Activated CD4-positive, alpha-beta memory T cell treated with anti-CD3 and anti-CD28 coated beads, Interleukin-2, amount 10 ng/mL, durations not matched to agents 7 days and 5 days (primary cell): ENCODE results near the gene GNS. TPM values are rescaled to one million over a fixed set of nuclear protein-coding genes. Genes with fewer than 3 reads are reported as not detected.

Source experiments
- CTCF ChIA-PET: fragments of 350-600 bp; sonication (Branson Sonifier 250); formaldehyde crosslinking; loops from one replicate; lab custom pipeline; 2021; ENCODE audit warnings: antibody characterized with exemption, inconsistent platforms; lab: Charles Lee
- POLR2A ChIA-PET: fragments of 350-600 bp; sonication (Branson Sonifier 250); formaldehyde crosslinking; loops from one replicate; lab custom pipeline; 2021; ENCODE audit warnings: antibody characterized with exemption; lab: Charles Lee
- DNase-seq: peaks from one replicate; pipeline ENCODE4 v3.0.0-alpha.2; 2020
- H3K27ac Mint-ChIP-seq: one replicate; pipeline ENCODE4 v1.8.0; 2021; ENCODE audit warnings: mild to moderate bottlenecking, mixed read lengths
- H3K27me3 Mint-ChIP-seq: one replicate; pipeline ENCODE4 v1.8.0; 2021; ENCODE audit warnings: mixed read lengths
- H3K36me3 Mint-ChIP-seq: one replicate; pipeline ENCODE4 v1.8.0; 2021; ENCODE audit warnings: low read depth, mixed read lengths
- H3K4me1 Mint-ChIP-seq: one replicate; pipeline ENCODE4 v1.8.0; 2021; ENCODE audit warnings: mixed read lengths
- H3K4me3 Mint-ChIP-seq: one replicate; pipeline ENCODE4 v1.8.0; 2021; ENCODE audit warnings: mild to moderate bottlenecking, mixed read lengths
- H3K9me3 Mint-ChIP-seq: one replicate; pipeline ENCODE4 v1.8.0; 2021; ENCODE audit warnings: mixed read lengths
- total RNA-seq, 2 experiments: library from RNA; stranded (reverse); gene quantifications; one replicate each; pipeline ENCODE4 v1.2.3, GENCODE V29; 2021

The GNS gene
- total RNA-seq, 2 experiments from 2014 or later, result 39.0 to 40.1 TPM

DNA sequence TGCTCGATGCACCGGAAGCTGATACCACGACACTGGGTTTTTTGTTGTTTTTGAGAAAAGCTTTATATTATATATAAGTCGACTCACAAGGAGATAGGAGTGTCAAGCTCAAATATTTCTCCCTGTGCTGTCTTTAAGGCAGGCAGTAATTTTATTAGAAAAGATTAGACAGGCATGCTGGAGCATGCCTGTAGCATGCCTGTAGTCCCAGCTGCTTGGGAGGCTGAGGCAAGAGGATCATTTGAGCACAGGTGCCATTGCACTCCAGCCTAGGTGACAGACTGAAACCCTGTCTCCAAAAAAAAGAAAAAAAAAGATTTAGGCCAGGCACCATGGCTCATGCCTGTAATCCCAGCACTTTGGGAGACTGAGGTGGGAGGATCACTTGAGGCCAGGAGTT is 51.8 kb downstream of the GNS start:
- POLR2A ChIA-PET, result interaction anchor here (1.0 to 1.4 kb wide), 4 partner anchors 9 to 248 kb away, joined by 3 to 4 read pairs (median 3); no protein-coding TSS in a partner anchor
- H3K27me3 Mint-ChIP-seq, result no peaks in the 10 kb centered on the region
- no peak for DNase-seq
- CTCF ChIA-PET, result interaction anchor here (1.6 to 3.2 kb wide), 2 partner anchors 9 to 158 kb away, joined by 5 to 10 read pairs; no protein-coding TSS in a partner anchor
- H3K27ac Mint-ChIP-seq, result no peak overlapping the region
- H3K4me3 Mint-ChIP-seq, result no peak overlapping the region
- peaks cover 12% of the 10 kb centered on the region for H3K36me3 Mint-ChIP-seq
- no peaks in the 10 kb centered on the region for H3K4me1 Mint-ChIP-seq
- H3K9me3 Mint-ChIP-seq, result no peaks in the 10 kb centered on the region

DNA sequence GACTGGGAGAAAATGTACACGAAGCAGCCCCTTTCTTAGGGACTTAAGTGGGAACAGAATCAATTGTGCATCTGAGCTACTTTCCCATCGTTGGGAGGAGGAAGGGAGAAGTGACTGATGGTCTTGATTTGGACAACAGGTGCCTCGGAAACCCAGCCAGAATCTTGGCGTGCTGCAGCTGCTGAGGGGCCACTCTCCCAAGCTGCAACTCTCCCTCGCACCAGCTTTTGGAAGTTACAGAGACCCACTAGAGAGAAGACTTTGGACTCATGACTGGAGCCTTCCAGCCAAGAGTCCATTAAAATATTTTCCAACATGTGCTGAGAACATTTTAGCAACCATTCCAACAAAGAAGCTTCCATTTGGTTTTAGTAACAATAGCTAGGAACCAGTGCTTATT is 52.3 kb downstream of the GNS start:
- Mint-ChIP-seq H3K27me3 (no peaks in the 10 kb centered on the region), H3K36me3 (peaks cover 14% of the 10 kb centered on the region), H3K27ac (no peak overlapping the region), H3K9me3 (no peaks in the 10 kb centered on the region), H3K4me1 (peaks cover 3% of the 10 kb centered on the region), H3K4me3 (no peak overlapping the region)
- DNase-seq, result no peak
- ChIA-PET POLR2A (interaction anchor here (1.0 to 1.4 kb wide), 3 partner anchors 9 to 248 kb away, joined by 3 to 4 read pairs (median 3); no protein-coding TSS in a partner anchor), CTCF (interaction anchor here (0.8 to 3.2 kb wide), 3 partner anchors 9 to 157 kb away, joined by 3 to 10 read pairs (median 5); no protein-coding TSS in a partner anchor)

DNA sequence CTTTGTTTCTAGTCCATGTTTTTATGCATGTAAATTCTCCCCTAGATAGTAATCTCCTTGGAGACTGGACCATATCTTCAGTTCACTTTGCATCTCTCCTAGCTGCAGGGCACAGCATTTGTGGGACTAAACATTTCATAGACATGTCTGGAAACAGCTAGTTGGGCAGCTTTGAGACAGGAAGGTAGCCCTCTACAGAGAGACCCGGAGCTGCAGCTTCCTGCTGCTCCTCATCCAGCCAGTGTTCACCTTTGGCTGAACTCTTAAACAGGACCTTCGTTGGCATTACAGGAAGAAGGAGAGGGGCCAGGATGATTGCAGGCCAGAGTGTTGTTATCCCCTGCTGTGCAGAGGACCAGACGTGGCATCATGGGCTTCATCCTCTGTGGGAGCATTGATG is 52.9 kb downstream of the GNS start:
- Mint-ChIP-seq H3K4me1 (peaks cover 6% of the 10 kb centered on the region), H3K27me3 (no peaks in the 10 kb centered on the region), H3K27ac (no peak overlapping the region), H3K9me3 (no peaks in the 10 kb centered on the region), H3K4me3 (no peak overlapping the region), H3K36me3 (peaks cover 13% of the 10 kb centered on the region)
- no peak for DNase-seq
- CTCF ChIA-PET, result interaction anchor here (0.7 to 3.2 kb wide), 4 partner anchors 8 to 157 kb away, joined by 3 to 10 read pairs (median 4); no protein-coding TSS in a partner anchor
- POLR2A ChIA-PET, result interaction anchor here (1.0 to 1.4 kb wide), 3 partner anchors 9 to 247 kb away, joined by 3 to 4 read pairs (median 3); no protein-coding TSS in a partner anchor

DNA sequence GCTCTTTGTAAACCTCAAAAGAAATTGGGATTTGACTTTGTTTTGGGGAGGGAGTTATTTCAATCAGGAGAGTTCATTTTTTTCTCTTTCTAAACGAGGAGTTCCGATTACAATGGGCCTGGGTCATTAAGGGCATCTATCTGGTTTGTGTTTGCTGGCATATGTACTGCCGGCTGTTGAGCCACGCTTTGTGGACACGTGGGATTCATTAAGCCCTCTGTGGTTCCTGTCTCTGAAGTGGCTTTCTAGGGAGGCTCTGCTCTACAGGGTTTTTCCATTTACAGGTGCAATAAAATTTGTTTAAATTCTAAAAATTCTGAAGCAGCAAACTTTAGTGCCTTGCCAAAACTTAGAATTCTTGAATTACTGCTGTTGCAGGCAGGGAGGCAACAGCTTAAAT is 57.9 kb downstream of the GNS start:
- POLR2A ChIA-PET, result interaction anchor here (0.6 to 2.0 kb wide), 4 partner anchors 15 to 92 kb away, joined by 3 to 7 read pairs (median 4); no protein-coding TSS in a partner anchor
- peak overlapping the region; percentile 69 for H3K27ac Mint-ChIP-seq

DNA sequence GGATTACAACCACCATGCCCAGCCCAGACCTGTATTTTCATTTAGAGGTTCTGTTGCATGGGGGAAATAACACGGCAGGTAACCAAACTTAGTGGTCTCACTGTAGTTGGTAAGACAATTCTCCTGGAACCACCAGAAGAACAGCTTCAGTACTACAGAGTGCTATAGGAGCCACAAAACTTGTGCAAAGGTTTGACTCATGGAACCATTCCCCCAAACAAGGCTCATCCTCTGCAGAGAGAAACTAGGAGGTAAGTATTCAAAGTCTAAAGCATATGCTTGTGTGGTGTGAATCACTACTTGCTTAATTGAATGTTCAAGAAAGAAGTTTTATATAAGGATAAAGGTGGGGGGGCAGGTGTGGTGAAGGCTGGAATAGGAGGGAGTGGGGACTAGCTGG is 58.7 kb downstream of the GNS start:
- no peak for DNase-seq

More for the DNA sequence above, 57.9 kb downstream of the GNS start:
- Mint-ChIP-seq H3K36me3 (peaks cover 37% of the 10 kb centered on the region), H3K27me3 (no peaks in the 10 kb centered on the region), H3K4me1 (peaks cover 39% of the 10 kb centered on the region), H3K4me3 (no peak overlapping the region), H3K9me3 (no peaks in the 10 kb centered on the region)
- CTCF ChIA-PET, result interaction anchor here (0.6 to 1.5 kb wide), 5 partner anchors 11 to 151 kb away, joined by 3 to 16 read pairs (median 4); no protein-coding TSS in a partner anchor
- no peak for DNase-seq

DNA sequence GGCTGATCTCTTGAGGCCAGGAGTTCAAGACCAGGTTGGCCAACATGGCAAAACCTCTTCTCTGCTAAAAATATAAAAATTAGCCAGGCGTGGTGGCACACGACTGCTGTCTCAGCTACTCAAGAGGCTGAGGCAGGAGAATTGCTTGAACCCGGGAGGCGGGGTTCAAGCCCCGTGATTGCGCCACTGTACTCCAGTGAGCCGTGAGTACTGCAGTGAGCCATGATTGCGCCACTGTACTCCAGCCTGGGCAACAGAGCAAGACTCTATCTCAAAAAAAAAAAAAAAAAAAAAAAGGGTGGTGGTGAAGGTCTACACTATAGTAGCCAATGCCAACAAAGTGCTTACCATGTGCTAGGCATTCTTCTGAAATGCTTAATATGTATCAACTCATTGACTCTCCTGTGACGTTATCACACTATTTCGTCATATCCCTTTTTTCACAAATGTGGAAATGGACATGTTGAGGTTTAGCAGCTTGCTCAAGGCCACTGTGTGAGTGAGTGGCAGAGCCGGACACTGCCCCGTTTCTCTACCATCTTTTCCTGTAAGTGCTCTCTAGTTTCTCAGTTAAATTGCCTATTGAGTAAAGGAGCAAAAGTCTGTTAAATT is 59.6 kb downstream of the GNS start:
- Mint-ChIP-seq H3K4me1 (peaks cover 53% of the 10 kb centered on the region), H3K4me3 (no peak overlapping the region), H3K27ac (no peak overlapping the region), H3K9me3 (no peaks in the 10 kb centered on the region), H3K27me3 (no peaks in the 10 kb centered on the region), H3K36me3 (peaks cover 47% of the 10 kb centered on the region)
- CTCF ChIA-PET, result interaction anchor here (1.0 to 5.6 kb wide), 2 partner anchors 15 to 150 kb away, joined by 4 to 118 read pairs; no protein-coding TSS in a partner anchor
- no peak for DNase-seq
- POLR2A ChIA-PET, result interaction anchor here (1.2 to 2.0 kb wide), 2 partner anchors 16 to 20 kb away, joined by 5 to 7 read pairs; no protein-coding TSS in a partner anchor

More for the DNA sequence above, 58.7 kb downstream of the GNS start:
- Mint-ChIP-seq H3K36me3 (peaks cover 40% of the 10 kb centered on the region), H3K4me3 (no peak overlapping the region), H3K4me1 (peaks cover 47% of the 10 kb centered on the region), H3K27ac (peak overlapping the region; percentile 69), H3K9me3 (no peaks in the 10 kb centered on the region), H3K27me3 (no peaks in the 10 kb centered on the region)
- ChIA-PET CTCF (interaction anchor here (0.6 to 1.5 kb wide), 4 partner anchors 10 to 151 kb away, joined by 3 to 16 read pairs (median 4); no protein-coding TSS in a partner anchor), POLR2A (interaction anchor here (0.6 to 2.0 kb wide), 7 partner anchors 15 to 141 kb away, joined by 3 to 7 read pairs (median 3); no protein-coding TSS in a partner anchor)

DNA sequence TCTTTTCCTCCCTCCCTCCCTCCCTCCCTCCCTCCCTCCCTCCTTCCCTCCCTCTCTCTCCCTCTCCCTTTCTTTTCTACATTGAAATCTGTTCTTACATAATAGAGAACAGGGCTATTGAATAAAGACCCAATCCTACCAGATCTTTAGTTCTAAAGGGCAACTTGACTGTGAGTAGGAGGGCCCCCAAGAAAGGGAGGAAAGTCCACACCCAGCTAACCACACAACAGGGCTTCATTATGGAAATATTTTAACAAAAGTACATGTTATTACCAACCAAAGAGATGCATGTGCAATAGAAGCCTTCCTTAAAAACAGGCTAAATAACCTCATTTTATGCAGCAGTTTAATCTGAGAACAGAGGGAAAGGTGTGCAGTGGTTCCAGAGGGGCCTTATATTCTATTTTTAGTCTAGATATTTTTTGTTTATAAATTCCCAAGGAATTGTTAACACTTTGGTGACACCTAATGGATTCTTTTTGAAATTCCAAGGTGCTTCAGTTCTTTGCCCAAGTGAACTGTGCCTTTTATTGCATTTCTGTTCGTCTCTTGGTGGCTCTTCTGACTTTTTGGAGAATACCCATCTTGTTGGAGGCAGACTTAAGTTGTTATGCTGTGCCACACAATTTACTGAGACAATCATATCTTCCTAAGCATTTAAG is 63.0 kb downstream of the GNS start:
- peaks cover 69% of the 10 kb centered on the region for H3K4me1 Mint-ChIP-seq
- H3K27me3 Mint-ChIP-seq, result no peaks in the 10 kb centered on the region
- H3K36me3 Mint-ChIP-seq, result peaks cover 67% of the 10 kb centered on the region
- H3K9me3 Mint-ChIP-seq, result no peaks in the 10 kb centered on the region
- peak overlapping the region; percentile 7 for H3K27ac Mint-ChIP-seq
- ChIA-PET POLR2A (interaction anchor here (0.8 to 3.3 kb wide), 7 partner anchors 11 to 148 kb away, joined by 3 to 13 read pairs (median 5); no protein-coding TSS in a partner anchor), CTCF (interaction anchor here (0.6 to 5.6 kb wide), 13 partner anchors 10 to 224 kb away, joined by 3 to 118 read pairs (median 7); no protein-coding TSS in a partner anchor)
- DNase-seq, result no peak
- no peak overlapping the region for H3K4me3 Mint-ChIP-seq

DNA sequence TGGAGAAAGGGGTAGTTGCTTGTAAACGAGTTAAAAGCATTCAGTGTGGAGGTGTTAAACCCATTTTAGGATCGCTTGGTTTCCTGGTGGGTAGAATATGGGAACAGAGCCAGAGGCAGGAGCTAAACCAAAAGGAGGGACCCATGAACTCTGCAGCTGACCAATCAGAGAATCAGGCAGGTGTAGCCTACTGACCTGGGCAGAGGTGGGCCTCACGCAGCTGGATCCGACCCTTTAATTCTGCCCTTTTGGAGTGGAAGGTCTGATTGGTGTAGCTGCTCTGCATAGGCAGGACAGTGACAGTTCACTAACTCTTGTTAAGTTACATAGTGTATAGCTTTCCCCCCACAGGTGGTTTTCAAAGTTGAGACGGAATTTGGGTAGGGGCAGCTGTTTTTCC is 63.7 kb downstream of the GNS start:
- H3K4me3 Mint-ChIP-seq, result no peak overlapping the region
- CTCF ChIA-PET, result interaction anchor here (1.0 to 5.6 kb wide), 8 partner anchors 14 to 146 kb away, joined by 3 to 118 read pairs (median 8); no protein-coding TSS in a partner anchor
- peaks cover 64% of the 10 kb centered on the region for H3K4me1 Mint-ChIP-seq
- H3K36me3 Mint-ChIP-seq, result peaks cover 61% of the 10 kb centered on the region
- no peaks in the 10 kb centered on the region for H3K9me3 Mint-ChIP-seq
- POLR2A ChIA-PET, result interaction anchor here (0.8 to 3.3 kb wide), 8 partner anchors 11 to 96 kb away, joined by 3 to 13 read pairs (median 6); no protein-coding TSS in a partner anchor
- H3K27ac Mint-ChIP-seq, result peak overlapping the region; percentile 40
- no peak for DNase-seq
- H3K27me3 Mint-ChIP-seq, result no peaks in the 10 kb centered on the region

DNA sequence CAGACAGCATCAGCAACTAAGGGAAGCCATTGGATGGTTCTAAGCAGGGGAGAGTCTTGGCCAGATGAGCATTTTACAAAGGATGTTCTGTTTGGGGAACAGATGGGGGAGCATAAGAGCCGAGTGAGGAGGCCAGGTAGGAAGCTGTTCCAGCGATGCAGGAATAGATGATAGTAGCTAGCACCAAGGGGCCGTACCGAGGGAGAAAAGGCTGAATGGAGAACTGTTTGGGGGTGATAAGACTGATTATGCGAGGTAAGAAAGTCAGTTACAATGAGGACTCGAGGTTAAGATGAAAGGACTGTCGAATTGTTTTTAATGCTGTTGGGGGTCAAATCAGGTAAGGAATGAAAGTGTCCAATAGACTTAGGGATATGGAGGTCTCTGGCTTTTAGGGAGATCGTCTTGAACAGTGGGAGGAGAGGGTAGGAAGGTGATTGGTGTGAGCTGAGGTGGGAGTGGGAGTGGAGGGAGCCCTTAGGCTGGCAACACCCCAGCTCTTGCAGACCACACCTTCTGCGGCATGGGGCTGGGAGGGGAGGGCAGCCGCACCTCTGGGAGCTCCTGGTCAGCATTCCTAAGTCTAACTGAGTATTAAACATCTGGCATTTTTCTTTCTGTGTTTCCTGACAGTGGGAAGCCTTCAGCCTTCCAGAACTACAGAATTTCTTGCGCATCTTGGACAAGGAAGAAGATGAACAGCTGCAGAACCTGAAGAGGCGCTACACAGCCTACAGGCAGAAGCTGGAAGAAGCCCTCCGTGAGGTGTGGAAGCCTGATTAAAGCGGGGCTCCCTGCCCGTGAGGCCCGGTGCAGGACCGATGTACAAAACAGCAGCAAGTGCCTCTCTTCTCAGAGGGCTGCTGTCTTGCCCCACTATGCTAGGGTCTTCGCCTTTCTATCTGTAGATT is 64.8 kb downstream of the GNS start:
- ChIA-PET CTCF (interaction anchor here (0.7 to 5.6 kb wide), 8 partner anchors 13 to 145 kb away, joined by 3 to 118 read pairs (median 4); no protein-coding TSS in a partner anchor), POLR2A (interaction anchor here (1.0 to 3.3 kb wide), 8 partner anchors 9 to 124 kb away, joined by 3 to 13 read pairs (median 5); no protein-coding TSS in a partner anchor)
- Mint-ChIP-seq H3K9me3 (no peaks in the 10 kb centered on the region), H3K27me3 (no peaks in the 10 kb centered on the region), H3K36me3 (peaks cover 54% of the 10 kb centered on the region), H3K4me1 (peaks cover 57% of the 10 kb centered on the region), H3K27ac (peak overlapping the region; percentile 27), H3K4me3 (no peak overlapping the region)
- DNase-seq, result no peak

DNA sequence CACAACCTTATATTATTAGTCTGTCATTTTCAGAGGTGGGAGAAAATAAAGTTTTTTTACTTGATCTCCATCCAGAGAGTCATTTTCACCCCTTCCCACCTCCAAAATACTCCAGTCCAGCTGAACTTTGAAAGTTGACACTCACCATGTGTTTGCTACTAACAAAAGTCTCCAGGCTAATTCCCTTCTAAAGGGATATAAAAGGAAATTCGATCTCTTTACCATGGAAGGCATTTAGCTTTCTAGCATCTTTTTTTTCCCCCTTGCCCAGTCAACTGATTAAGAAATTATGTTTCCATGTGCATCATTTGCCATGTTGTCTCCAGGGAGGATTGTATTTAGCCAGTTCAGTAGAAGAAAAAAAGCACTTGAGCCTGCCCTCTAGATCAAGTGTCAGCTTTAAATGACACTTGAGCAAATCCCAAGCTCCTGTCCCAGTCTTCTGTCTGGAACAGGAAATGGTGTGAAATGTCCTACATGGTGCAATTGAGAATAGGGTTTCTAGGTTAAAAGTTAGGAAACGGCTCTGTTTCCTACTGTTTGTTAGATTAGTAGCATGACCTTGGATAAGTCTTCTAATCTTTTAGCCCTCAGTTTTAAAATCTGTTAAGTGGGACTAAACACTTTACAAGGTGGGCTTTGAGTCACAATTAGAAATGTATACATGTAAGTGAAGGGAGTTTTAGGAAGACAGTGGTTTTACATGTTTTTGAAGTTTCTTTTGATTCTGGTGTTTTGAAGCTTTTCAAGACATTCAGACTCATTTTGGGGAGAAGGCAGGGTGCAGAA is 67.2 kb downstream of the GNS start:
- Mint-ChIP-seq H3K36me3 (peaks cover 68% of the 10 kb centered on the region), H3K4me1 (peaks cover 67% of the 10 kb centered on the region), H3K27ac (peak overlapping the region; percentile 17), H3K9me3 (no peaks in the 10 kb centered on the region), H3K27me3 (no peaks in the 10 kb centered on the region), H3K4me3 (no peak overlapping the region)
- DNase-seq, result no peak
- ChIA-PET CTCF (interaction anchor here (0.6 to 5.3 kb wide), 6 partner anchors 13 to 1678 kb away, joined by 3 to 20 read pairs (median 4); no protein-coding TSS in a partner anchor), POLR2A (interaction anchor here (1.0 to 2.6 kb wide), 2 partner anchors 11 to 81 kb away, joined by 3 to 8 read pairs; partner anchors contain the start of gene RASSF3)
